A673 (cell line): ENCODE data around the gene MCRIP1. TPM values are rescaled to one million over a fixed set of nuclear protein-coding genes. Genes with fewer than 3 reads are reported as not detected.

ENCODE experiments used
- BruUV-seq: library from RNA; stranded (reverse); fragments of 400-500 nt; replicated peaks from 2 replicates; lab custom pipeline; 2021; lab: Mats Ljungman, UMichigan
- CTCF ChIA-PET: fragments of 300-600 bp; sonication (Branson Sonifier 250); formaldehyde crosslinking; loops from one replicate; lab custom pipeline; 2022; ENCODE audit warnings: antibody characterized with exemption; lab: Charles Lee
- POLR2A ChIA-PET: fragments of 300-600 bp; sonication (Branson Sonifier 250); formaldehyde crosslinking; loops from one replicate; lab custom pipeline; 2022; ENCODE audit warnings: antibody characterized with exemption; ENCODE audit not compliant: low non-redundant PET; lab: Charles Lee
- DNase-seq: peaks from one replicate; pipeline ENCODE4 v3.0.0-alpha.2; 2015; ENCODE audit warnings: low spot score
- H3K27ac ChIP-seq: fragments of 200-600 bp; sonication (generic); 2 replicates; pipeline ENCODE4 v1.5.1; 2016; ENCODE audit warnings: mixed run types, low read depth, mild to moderate bottlenecking, mixed read lengths, antibody characterized with exemption, low read length; ENCODE audit not compliant: poor library complexity, severe bottlenecking
- H3K27me3 ChIP-seq: fragments of 200-600 bp; sonication (generic); replicated peaks from 2 replicates; pipeline ENCODE4 v1.6.1; 2017; ENCODE audit warnings: mixed run types, low read depth, mild to moderate bottlenecking, mixed read lengths, antibody characterized with exemption, low read length; ENCODE audit not compliant: insufficient read depth, poor library complexity
- H3K36me3 ChIP-seq: fragments of 200-600 bp; sonication (generic); 2 replicates; pipeline ENCODE4 v1.6.1; 2016; ENCODE audit warnings: mixed run types, mild to moderate bottlenecking, mixed read lengths, antibody characterized with exemption, low read length; ENCODE audit not compliant: insufficient read depth, poor library complexity, severe bottlenecking
- H3K4me1 ChIP-seq: fragments of 200-600 bp; sonication (generic); 2 replicates; pipeline ENCODE4 v1.6.1; 2017; ENCODE audit warnings: mixed run types, mild to moderate bottlenecking, mixed read lengths, antibody characterized with exemption, low read length; ENCODE audit not compliant: insufficient read depth, poor library complexity, severe bottlenecking
- H3K4me3 ChIP-seq: fragments of 200-600 bp; sonication (generic); 2 replicates; pipeline ENCODE4 v1.5.1; 2016; ENCODE audit warnings: low read depth, mixed run types, mild to moderate bottlenecking, mixed read lengths, low read length; ENCODE audit not compliant: poor library complexity, severe bottlenecking
- H3K9me3 ChIP-seq: fragments of 200-600 bp; sonication (generic); 2 replicates; pipeline ENCODE4 v1.6.1; 2016; ENCODE audit warnings: mixed run types, low read depth, mild to moderate bottlenecking, mixed read lengths, antibody characterized with exemption, low read length; ENCODE audit not compliant: poor library complexity, severe bottlenecking
- CTCF ChIP-seq: fragments of 300-800, 200-600 bp; sonication (generic); conservative IDR thresholded peaks from 2 replicates; pipeline ENCODE4 v1.5.1; 2017; ENCODE audit warnings: low read depth, mild to moderate bottlenecking, antibody characterized with exemption, low read length, moderate library complexity, mixed read lengths
- EZH2 ChIP-seq: fragments of 200-600 bp; sonication (generic); IDR thresholded peaks from 2 replicates; pipeline ENCODE4 v1.6.1; 2017; ENCODE audit warnings: borderline replicate concordance, low read depth, mild to moderate bottlenecking, mixed read lengths, antibody characterized with exemption, low read length; ENCODE audit not compliant: poor library complexity, severe bottlenecking
- intact Hi-C: fragments of 100-400 bp; cut with micrococcal nuclease; formaldehyde crosslinking; loops from one replicate; pipeline ENCODE4 v1.10.0; 2022; ENCODE audit not compliant: unreplicated experiment
- total RNA-seq: library from RNA; stranded (reverse); gene quantifications from 2 replicates; pipeline ENCODE4 v1.2.3, GENCODE V29; 2021

Gene MCRIP1
- total RNA-seq, 1 experiment from 2014 or later, result 126 TPM

- no TSS peak for BruUV-seq
- H3K4me3 ChIP-seq, result no peak overlapping the region
- no peaks in the 10 kb centered on the region for H3K9me3 ChIP-seq
- H3K36me3 ChIP-seq, result peaks cover 76% of the 10 kb centered on the region
- H3K4me1 ChIP-seq, result no peaks in the 10 kb centered on the region
- TF ChIP-seq EZH2, result no peak
- no peak for TF ChIP-seq CTCF
- H3K27me3 ChIP-seq, result no peaks in the 10 kb centered on the region
- intact Hi-C loops, result no loop called here
- no peak overlapping the region for H3K27ac ChIP-seq
- CTCF ChIA-PET, result no interaction called here
- POLR2A ChIA-PET, result no interaction called here
- no peak for DNase-seq
Measured at GRCh38 chr17:81846743-81847689, 13.9 kb upstream of the MCRIP1 start.

- TSS peak; percentile 9 for BruUV-seq
Measured at GRCh38 chr17:81845881-81846742, 13.0 kb upstream of the MCRIP1 start.

More at GRCh38 chr17:81845881-81846742, 13.0 kb upstream of the MCRIP1 start:
- CTCF ChIA-PET, result no interaction called here
- DNase-seq, result no peak
- Histone ChIP-seq H3K27ac (no peak overlapping the region), H3K4me3 (no peak overlapping the region), H3K9me3 (no peaks in the 10 kb centered on the region), H3K27me3 (no peaks in the 10 kb centered on the region), H3K36me3 (peaks cover 67% of the 10 kb centered on the region), H3K4me1 (no peaks in the 10 kb centered on the region)
- TF ChIP-seq CTCF (no peak), EZH2 (no peak)
- intact Hi-C loops, result no loop called here
- POLR2A ChIA-PET, result no interaction called here
